Ectodermal cell (in vitro differentiated cells): ENCODE results near the gene SNPH.
A peak's percentile ranks its signal among the peaks of the same experiment; 100 is the strongest.

Source experiments
- H3K27ac ChIP-seq: 2 replicates; pipeline ENCODE4 v1.7.0; 2013; ENCODE audit warnings: mild to moderate bottlenecking, low read depth, low read length; ENCODE audit not compliant: insufficient read depth, poor library complexity, severe bottlenecking
- H3K27me3 ChIP-seq: 2 replicates; pipeline ENCODE4 v1.7.0; 2013; ENCODE audit warnings: mild to moderate bottlenecking, low read length; ENCODE audit not compliant: insufficient read depth, control insufficient read depth, poor library complexity, severe bottlenecking
- H3K36me3 ChIP-seq: one replicate; pipeline ENCODE4 v1.7.0; 2013; ENCODE audit warnings: low read length; ENCODE audit not compliant: control insufficient read depth, insufficient read depth
- H3K4me1 ChIP-seq: one replicate; pipeline ENCODE4 v1.7.0; 2013; ENCODE audit warnings: low read length; ENCODE audit not compliant: control insufficient read depth, insufficient read depth
- H3K4me3 ChIP-seq: 2 replicates; pipeline ENCODE4 v1.7.0; 2013; ENCODE audit warnings: low read depth, low read length, control low read depth; ENCODE audit not compliant: insufficient read depth
- H3K9me3 ChIP-seq: 2 replicates; pipeline ENCODE4 v1.7.0; 2013; ENCODE audit warnings: mild to moderate bottlenecking, low read length, moderate library complexity; ENCODE audit not compliant: control insufficient read depth
- WGBS, 2 experiments: methylation state at CpG; one replicate each; pipeline ENCODE4 v1.1.7; 2013; ENCODE audit warnings: missing lambda C conversion rate in 2 of 2; 5-methylcytosine and 5-hydroxymethylcytosine counted together

SNPH gene

GRCh38 chr20:1307571-1307971 is 41.5 kb downstream of the SNPH start:
- no peak overlapping the region for H3K4me3 ChIP-seq

GRCh38 chr20:1308067-1308701 is 42.1 kb downstream of the SNPH start:
- Histone ChIP-seq H3K27ac (no peak overlapping the region), H3K27me3 (peaks cover 6% of the 10 kb centered on the region), H3K36me3 (no peaks in the 10 kb centered on the region), H3K4me1 (peaks cover 10% of the 10 kb centered on the region), H3K9me3 (no peaks in the 10 kb centered on the region), H3K4me3 (no peak overlapping the region)
- 89 to 93% methylated on average over 13 of the region's 13 CpGs for WGBS, 2 experiments

More at GRCh38 chr20:1307571-1307971, 41.5 kb downstream of the SNPH start:
- H3K27ac ChIP-seq, result no peak overlapping the region
- 94 to 96% methylated on average over 13 of the region's 13 CpGs for WGBS, 2 experiments
- H3K27me3 ChIP-seq, result peaks cover under 1% of the 10 kb centered on the region
- no peaks in the 10 kb centered on the region for H3K9me3 ChIP-seq
- H3K4me1 ChIP-seq, result peaks cover 10% of the 10 kb centered on the region
- no peaks in the 10 kb centered on the region for H3K36me3 ChIP-seq

GRCh38 chr20:1308702-1309095 is 42.6 kb downstream of the SNPH start:
- WGBS, 2 experiments, result 87 to 93% methylated on average over 9 of the region's 9 CpGs
- peaks cover 7% of the 10 kb centered on the region for H3K27me3 ChIP-seq
- H3K36me3 ChIP-seq, result no peaks in the 10 kb centered on the region

GRCh38 chr20:1309439-1309847 is 43.3 kb downstream of the SNPH start:
- H3K27me3 ChIP-seq, result peaks cover 7% of the 10 kb centered on the region
- no peak overlapping the region for H3K27ac ChIP-seq
- H3K36me3 ChIP-seq, result no peaks in the 10 kb centered on the region
- H3K4me3 ChIP-seq, result no peak overlapping the region
- H3K4me1 ChIP-seq, result peaks cover 10% of the 10 kb centered on the region
- WGBS, 2 experiments, result 81 to 84% methylated on average over 12 of the region's 12 CpGs
- no peaks in the 10 kb centered on the region for H3K9me3 ChIP-seq

More at GRCh38 chr20:1308702-1309095, 42.6 kb downstream of the SNPH start:
- Histone ChIP-seq H3K27ac (no peak overlapping the region), H3K4me1 (peaks cover 10% of the 10 kb centered on the region), H3K4me3 (no peak overlapping the region), H3K9me3 (no peaks in the 10 kb centered on the region)

- H3K36me3 ChIP-seq, result no peaks in the 10 kb centered on the region
- H3K27me3 ChIP-seq, result peaks cover 7% of the 10 kb centered on the region
- H3K9me3 ChIP-seq, result no peaks in the 10 kb centered on the region
- H3K4me3 ChIP-seq, result no peak overlapping the region
- no peak overlapping the region for H3K27ac ChIP-seq
- peaks cover 10% of the 10 kb centered on the region for H3K4me1 ChIP-seq
- 83 to 89% methylated on average over 9 of the region's 9 CpGs for WGBS, 2 experiments
These were observed 44.0 kb downstream of the SNPH start for GRCh38 chr20:1310071-1310470.

GRCh38 chr20:1310506-1311190 is 44.6 kb downstream of the SNPH start:
- peaks cover 7% of the 10 kb centered on the region for H3K27me3 ChIP-seq
- no peaks in the 10 kb centered on the region for H3K36me3 ChIP-seq
- H3K27ac ChIP-seq, result no peak overlapping the region
- 92 to 95% methylated on average over 12 of the region's 12 CpGs for WGBS, 2 experiments
- H3K4me1 ChIP-seq, result peaks cover 10% of the 10 kb centered on the region
- no peaks in the 10 kb centered on the region for H3K9me3 ChIP-seq
- no peak overlapping the region for H3K4me3 ChIP-seq

GRCh38 chr20:1312308-1312707 is 46.2 kb downstream of the SNPH start:
- Histone ChIP-seq H3K9me3 (no peaks in the 10 kb centered on the region), H3K36me3 (no peaks in the 10 kb centered on the region), H3K4me1 (peaks cover 10% of the 10 kb centered on the region), H3K4me3 (no peak overlapping the region), H3K27ac (no peak overlapping the region), H3K27me3 (peaks cover 7% of the 10 kb centered on the region)
- WGBS, 2 experiments, result 91 to 92% methylated on average over 20 of the region's 20 CpGs

- Histone ChIP-seq H3K4me1 (peaks cover 10% of the 10 kb centered on the region), H3K27ac (no peak overlapping the region), H3K9me3 (no peaks in the 10 kb centered on the region), H3K4me3 (no peak overlapping the region), H3K27me3 (peaks cover 7% of the 10 kb centered on the region), H3K36me3 (no peaks in the 10 kb centered on the region)
- 83 to 89% methylated on average over 16 of the region's 16 CpGs for WGBS, 2 experiments
These were observed 46.8 kb downstream of the SNPH start for GRCh38 chr20:1312904-1313235.

- H3K27ac ChIP-seq, result no peak overlapping the region
- 34 to 41% methylated on average over 38 of the region's 38 CpGs for WGBS, 2 experiments
- no peaks in the 10 kb centered on the region for H3K36me3 ChIP-seq
- peak overlapping the region; percentile 22 for H3K4me3 ChIP-seq
- H3K9me3 ChIP-seq, result no peaks in the 10 kb centered on the region
- peaks cover 7% of the 10 kb centered on the region for H3K27me3 ChIP-seq
- H3K4me1 ChIP-seq, result peaks cover 10% of the 10 kb centered on the region
These were observed 47.3 kb downstream of the SNPH start for GRCh38 chr20:1313236-1313964.

GRCh38 chr20:1315804-1316203 is 49.7 kb downstream of the SNPH start:
- Histone ChIP-seq H3K4me3 (no peak overlapping the region), H3K27me3 (peaks cover 7% of the 10 kb centered on the region), H3K4me1 (no peaks in the 10 kb centered on the region), H3K9me3 (no peaks in the 10 kb centered on the region), H3K27ac (no peak overlapping the region), H3K36me3 (no peaks in the 10 kb centered on the region)
- 83 to 92% methylated on average over 4 to 5 of the region's 5 CpGs for WGBS, 2 experiments
